Measurements from ENCODE around the gene GULP1. TPM values are rescaled to one million over a fixed set of nuclear protein-coding genes. Genes with fewer than 3 reads are reported as not detected.
A peak's percentile ranks its signal among the peaks of the same experiment; 100 is the strongest.

GULP1 gene
- total RNA-seq, 1 donor, result 21.7 TPM

- TF ChIP-seq, protein P1, sequence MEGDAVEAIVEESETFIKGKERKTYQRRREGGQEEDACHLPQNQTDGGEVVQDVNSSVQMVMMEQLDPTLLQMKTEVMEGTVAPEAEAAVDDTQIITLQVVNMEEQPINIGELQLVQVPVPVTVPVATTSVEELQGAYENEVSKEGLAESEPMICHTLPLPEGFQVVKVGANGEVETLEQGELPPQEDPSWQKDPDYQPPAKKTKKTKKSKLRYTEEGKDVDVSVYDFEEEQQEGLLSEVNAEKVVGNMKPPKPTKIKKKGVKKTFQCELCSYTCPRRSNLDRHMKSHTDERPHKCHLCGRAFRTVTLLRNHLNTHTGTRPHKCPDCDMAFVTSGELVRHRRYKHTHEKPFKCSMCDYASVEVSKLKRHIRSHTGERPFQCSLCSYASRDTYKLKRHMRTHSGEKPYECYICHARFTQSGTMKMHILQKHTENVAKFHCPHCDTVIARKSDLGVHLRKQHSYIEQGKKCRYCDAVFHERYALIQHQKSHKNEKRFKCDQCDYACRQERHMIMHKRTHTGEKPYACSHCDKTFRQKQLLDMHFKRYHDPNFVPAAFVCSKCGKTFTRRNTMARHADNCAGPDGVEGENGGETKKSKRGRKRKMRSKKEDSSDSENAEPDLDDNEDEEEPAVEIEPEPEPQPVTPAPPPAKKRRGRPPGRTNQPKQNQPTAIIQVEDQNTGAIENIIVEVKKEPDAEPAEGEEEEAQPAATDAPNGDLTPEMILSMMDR (IDR thresholded peaks at IDR 0.05; ENCODE audit: extremely low read depth, low read depth, low read length), result no peak
- Histone ChIP-seq H3K79me2 (ENCODE audit: insufficient read depth, low read length) (no peaks in the 10 kb centered on the region), H3K27ac (ENCODE audit: low read depth, low read length) (no peak overlapping the region), H4K20me1 (ENCODE audit: insufficient read depth, low read length) (no peaks in the 10 kb centered on the region), H3K4me1 (ENCODE audit: insufficient read depth, low read length) (peaks cover 6% of the 10 kb centered on the region), H2AFZ (ENCODE audit: low read length) (no peak overlapping the region), H3K36me3 (ENCODE audit: insufficient read depth, low read length) (no peaks in the 10 kb centered on the region), H3K4me3 (ENCODE audit: insufficient read depth, low read length) (no peak overlapping the region), H3K9me3 (ENCODE audit: low read depth, low read length) (no peaks in the 10 kb centered on the region), H3K4me2 (ENCODE audit: insufficient read depth, low read length) (no peak overlapping the region), H3K27me3 (ENCODE audit: insufficient read depth, low read length) (no peaks in the 10 kb centered on the region)
- no peak for DNase-seq (ENCODE audit: insufficient read length, low spot score, missing footprints)
Measured at GRCh38 chr2:188607501-188607900, 315.8 kb downstream of the GULP1 start.

GRCh38 chr2:188609321-188610049, 317.8 kb downstream of the GULP1 start:
- Histone ChIP-seq H3K27me3 (ENCODE audit: insufficient read depth, low read length) (no peaks in the 10 kb centered on the region), H3K36me3 (ENCODE audit: insufficient read depth, low read length) (no peaks in the 10 kb centered on the region), H3K4me3 (ENCODE audit: insufficient read depth, low read length) (no peak overlapping the region), H4K20me1 (ENCODE audit: insufficient read depth, low read length) (no peaks in the 10 kb centered on the region), H3K4me2 (ENCODE audit: insufficient read depth, low read length) (no peak overlapping the region), H3K79me2 (ENCODE audit: insufficient read depth, low read length) (no peaks in the 10 kb centered on the region), H3K9me3 (ENCODE audit: low read depth, low read length) (no peaks in the 10 kb centered on the region), H3K27ac (ENCODE audit: low read depth, low read length) (no peak overlapping the region), H2AFZ (ENCODE audit: low read length) (no peak overlapping the region), H3K4me1 (ENCODE audit: insufficient read depth, low read length) (peaks cover 6% of the 10 kb centered on the region)
- DNase-seq (ENCODE audit: insufficient read length, low spot score, missing footprints), result peak; percentile 84
- TF ChIP-seq, protein P1 (IDR thresholded peaks at IDR 0.05; ENCODE audit: extremely low read depth, low read depth, low read length), result no peak

- Histone ChIP-seq H4K20me1 (ENCODE audit: insufficient read depth, low read length) (no peaks in the 10 kb centered on the region), H3K27me3 (ENCODE audit: insufficient read depth, low read length) (no peaks in the 10 kb centered on the region), H3K4me1 (ENCODE audit: insufficient read depth, low read length) (peaks cover 6% of the 10 kb centered on the region), H3K9me3 (ENCODE audit: low read depth, low read length) (no peaks in the 10 kb centered on the region), H3K27ac (ENCODE audit: low read depth, low read length) (no peak overlapping the region), H3K4me2 (ENCODE audit: insufficient read depth, low read length) (no peak overlapping the region), H3K79me2 (ENCODE audit: insufficient read depth, low read length) (no peaks in the 10 kb centered on the region), H3K36me3 (ENCODE audit: insufficient read depth, low read length) (no peaks in the 10 kb centered on the region), H3K4me3 (ENCODE audit: insufficient read depth, low read length) (no peak overlapping the region), H2AFZ (ENCODE audit: low read length) (no peak overlapping the region)
- TF ChIP-seq, protein P1 (IDR thresholded peaks at IDR 0.05; ENCODE audit: extremely low read depth, low read depth, low read length), result no peak
- no peak for DNase-seq (ENCODE audit: insufficient read length, low spot score, missing footprints)
Measured at GRCh38 chr2:188610050-188610444, 318.4 kb downstream of the GULP1 start.

DNA sequence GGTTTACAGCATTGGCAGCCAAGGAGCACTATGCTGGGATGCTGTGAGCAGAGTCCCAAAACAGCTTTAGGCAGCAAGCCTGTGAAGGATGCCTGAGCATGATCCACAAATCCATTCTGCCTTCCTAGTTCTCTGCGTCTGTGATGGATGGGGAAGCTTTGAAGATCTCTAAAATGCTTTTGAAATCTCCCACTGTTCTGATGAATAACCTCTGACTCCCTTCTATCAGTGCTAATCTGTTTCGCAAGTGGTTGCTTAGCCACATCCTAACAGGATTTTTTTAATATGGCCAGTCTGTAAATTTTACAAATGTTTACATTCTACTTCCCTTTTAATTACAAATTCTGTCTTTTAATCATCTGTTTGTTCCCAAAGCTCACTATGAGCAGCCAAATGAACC, 319.2 kb downstream of the GULP1 start:
- H3K79me2 ChIP-seq (ENCODE audit: insufficient read depth, low read length), result no peaks in the 10 kb centered on the region
- H3K9me3 ChIP-seq (ENCODE audit: low read depth, low read length), result no peaks in the 10 kb centered on the region
- H3K4me1 ChIP-seq (ENCODE audit: insufficient read depth, low read length), result peaks cover 6% of the 10 kb centered on the region
- H3K27ac ChIP-seq (ENCODE audit: low read depth, low read length), result no peak overlapping the region
- TF ChIP-seq, protein P1 (IDR thresholded peaks at IDR 0.05; ENCODE audit: extremely low read depth, low read depth, low read length), result no peak
- H3K36me3 ChIP-seq (ENCODE audit: insufficient read depth, low read length), result no peaks in the 10 kb centered on the region
- H2AFZ ChIP-seq (ENCODE audit: low read length), result peak overlapping the region; percentile 16
- H4K20me1 ChIP-seq (ENCODE audit: insufficient read depth, low read length), result no peaks in the 10 kb centered on the region
- H3K4me2 ChIP-seq (ENCODE audit: insufficient read depth, low read length), result no peak overlapping the region
- H3K4me3 ChIP-seq (ENCODE audit: insufficient read depth, low read length), result no peak overlapping the region
- H3K27me3 ChIP-seq (ENCODE audit: insufficient read depth, low read length), result no peaks in the 10 kb centered on the region
- DNase-seq (ENCODE audit: insufficient read length, low spot score, missing footprints), result peak; percentile 58
